Cardiac septum (tissue), 1 donor: ENCODE data around the gene KCNIP4. TPM values are rescaled to one million over a fixed set of nuclear protein-coding genes. Genes with fewer than 3 reads are reported as not detected.

Source experiments
- DNase-seq: peaks from one replicate; pipeline ENCODE4 v3.0.0-alpha.2; 2020; ENCODE audit warnings: low spot score
- intact Hi-C: fragments of 100-400 bp; cut with DNase I; formaldehyde crosslinking; loops from one replicate; pipeline ENCODE4 v1.14.0; 2022
- microRNA-seq: library from miRNA; unstranded; fragments of <30 nt; microRNA quantifications from one replicate; pipeline ENCODE4 v1.2.0, GENCODE V29; 2020
- total RNA-seq: library from RNA; stranded (reverse); fragmentation: NEBNext Ultra II Directional; extraction: Animal tissue kit (Norgen Biotek cat#: 25700); gene quantifications from one replicate; pipeline ENCODE4 v1.2.1, GENCODE V29; 2021
- donor health status: DM: no; HTN: no; CAD: no.

The KCNIP4 gene
- total RNA-seq, 1 donor from 2014 or later = not detected

GRCh38 chr4:20684852-20685763, 1263.5 kb downstream of the KCNIP4 start:
- intact Hi-C loops = loop anchor here (10.0 kb wide), 2 partner anchors 1460 to 1990 kb away; no protein-coding TSS in a partner anchor
- no peak for DNase-seq

- DNase-seq = no peak
- intact Hi-C loops = loop anchor here (10.0 kb wide), 2 partner anchors 1459 to 1989 kb away; no protein-coding TSS in a partner anchor
Measured at GRCh38 chr4:20683766-20684165, 1264.8 kb downstream of the KCNIP4 start.

- intact Hi-C loops = loop anchor here (10.0 kb wide), 2 partner anchors 1458 to 1988 kb away; no protein-coding TSS in a partner anchor
- DNase-seq = no peak
Measured at GRCh38 chr4:20682853-20683252, 1265.7 kb downstream of the KCNIP4 start.

DNA sequence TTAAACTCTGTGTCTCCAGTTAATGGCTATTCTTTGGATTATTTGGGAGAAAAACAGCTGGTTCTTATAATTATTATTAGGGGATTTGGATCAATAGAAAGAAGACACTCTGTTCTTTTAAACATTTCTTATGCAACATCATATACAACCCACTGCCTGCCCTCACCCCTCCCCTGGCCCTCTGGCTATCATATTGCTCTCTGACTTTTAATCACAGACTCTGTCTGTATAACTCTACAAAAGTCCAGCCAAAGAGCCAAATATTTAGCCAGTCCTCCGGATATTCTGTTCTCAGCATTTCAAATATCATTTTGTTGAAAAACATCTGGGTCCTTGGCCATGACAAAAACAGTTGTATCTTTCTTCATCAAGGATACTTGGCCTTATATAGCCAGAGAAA, 1267.3 kb downstream of the KCNIP4 start:
- no peak for DNase-seq
- intact Hi-C loops = loop anchor here (10.0 kb wide), 2 partner anchors 1456 to 1986 kb away; no protein-coding TSS in a partner anchor

DNA sequence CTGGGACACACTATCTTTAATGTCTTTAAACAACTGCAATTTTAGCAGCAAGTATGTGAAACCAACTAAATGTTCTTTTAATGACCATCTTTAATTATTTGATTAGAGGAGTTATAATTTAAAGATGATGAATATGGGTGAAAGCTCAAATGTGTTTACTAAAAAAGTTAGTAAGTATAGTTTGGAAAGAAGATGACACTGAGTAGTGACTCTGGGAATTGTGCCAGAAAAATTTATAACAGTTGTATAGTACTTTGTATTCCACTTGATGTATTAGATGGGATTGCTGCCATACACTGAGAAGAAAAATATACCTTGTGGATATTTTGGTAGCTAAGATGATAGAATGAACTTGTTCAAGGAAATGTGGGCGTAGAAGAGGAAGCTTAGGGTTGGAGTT, 1267.8 kb downstream of the KCNIP4 start:
- intact Hi-C loops = loop anchor here (10.0 kb wide), 2 partner anchors 1456 to 1986 kb away; no protein-coding TSS in a partner anchor
- DNase-seq = no peak

DNA sequence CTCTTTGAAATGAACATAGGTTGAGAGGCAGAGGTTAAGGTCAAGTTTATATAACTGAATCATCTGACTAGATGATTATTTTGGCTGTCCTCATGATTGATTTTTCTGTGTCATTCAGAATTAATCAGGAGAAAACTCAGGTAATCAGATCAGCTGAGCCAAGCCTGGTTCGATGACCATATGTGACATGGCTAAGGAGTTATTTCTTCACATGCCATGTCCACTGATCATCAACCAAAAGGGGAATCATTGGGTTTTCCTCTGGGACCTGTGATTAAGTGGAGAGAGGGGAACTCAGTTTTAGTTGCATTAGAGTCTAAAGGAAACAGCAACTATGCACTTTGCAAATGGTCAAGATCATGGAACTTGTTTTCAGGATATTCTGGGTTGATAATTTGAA, 1268.6 kb downstream of the KCNIP4 start:
- intact Hi-C loops = loop anchor here (10.0 kb wide), 2 partner anchors 1455 to 1985 kb away; no protein-coding TSS in a partner anchor
- no peak for DNase-seq

Small RNA genes within 50 kb of the gene (microRNA-seq; reads per million reads assigned to microRNA genes)
- not detected for gene MIR7978
